Liver (tissue), 9 donors: ENCODE results near the gene PCGF2. TPM values are rescaled to one million over a fixed set of nuclear protein-coding genes. Genes with fewer than 3 reads are reported as not detected.

Experiments
- DNase-seq: peaks from one replicate; pipeline ENCODE4 v3.0.0-alpha.2; 2017; ENCODE audit warnings: low spot score
- H3K27ac ChIP-seq, 2 donors: one replicate each; pipeline ENCODE4 v1.7.0; 2013; ENCODE audit warnings: inconsistent platforms in 2 of 2, low read length in 2 of 2, control low read depth in 1 of 2, low read depth in 1 of 2, mild to moderate bottlenecking in 1 of 2
- H3K27me3 ChIP-seq, 4 donors: one replicate each; pipeline versions ENCODE4 v1.6.1 to v1.7.0; 2013; ENCODE audit warnings: low read length in 3 of 4, inconsistent platforms in 1 of 4, mild to moderate bottlenecking in 1 of 4, moderate library complexity in 1 of 4; ENCODE audit not compliant: control insufficient read depth in 4 of 4, insufficient read depth in 4 of 4
- H3K36me3 ChIP-seq, 4 donors: one replicate each; pipeline versions ENCODE4 v1.6.1 to v1.7.0; 2013; ENCODE audit warnings: low read length in 3 of 4, mild to moderate bottlenecking in 3 of 4, low read depth in 1 of 4, moderate library complexity in 1 of 4; ENCODE audit not compliant: control insufficient read depth in 4 of 4, insufficient read depth in 3 of 4
- H3K4me1 ChIP-seq, 4 donors: one replicate each; pipeline versions ENCODE4 v1.6.1 to v1.7.0; 2013; ENCODE audit warnings: low read length in 3 of 4, mild to moderate bottlenecking in 3 of 4, moderate library complexity in 1 of 4; ENCODE audit not compliant: control insufficient read depth in 4 of 4, insufficient read depth in 4 of 4
- H3K4me3 ChIP-seq, 3 donors: one replicate each; pipeline versions ENCODE4 v1.6.1 to v1.7.0; 2013; ENCODE audit warnings: low read length in 3 of 3, control low read depth in 1 of 3, low read depth in 1 of 3, mild to moderate bottlenecking in 1 of 3
- H3K9ac ChIP-seq, 2 donors: one replicate each; pipeline ENCODE4 v1.7.0; 2013; ENCODE audit warnings: low read length in 2 of 2, mild to moderate bottlenecking in 2 of 2, moderate library complexity in 2 of 2, control low read depth in 1 of 2, low read depth in 1 of 2
- H3K9me3 ChIP-seq, 4 donors: one replicate each; pipeline versions ENCODE4 v1.6.1 to v1.7.0; 2013; ENCODE audit warnings: low read length in 3 of 4; ENCODE audit not compliant: control insufficient read depth in 4 of 4
- ATF3 ChIP-seq: IDR thresholded peaks from 2 replicates; pipeline ENCODE4 v1.6.1; 2016; ENCODE audit warnings: antibody characterized with exemption
- EGR1 ChIP-seq, 2 donors: IDR thresholded peaks; 2 replicates each; pipeline ENCODE4 v1.6.1; 2016 to 2018; ENCODE audit warnings: antibody characterized with exemption in 2 of 2, low read depth in 2 of 2
- FOXA1 ChIP-seq: IDR thresholded peaks from 2 replicates; pipeline ENCODE4 v1.6.1; 2016; ENCODE audit warnings: antibody characterized with exemption
- FOXA2 ChIP-seq: IDR thresholded peaks from 2 replicates; pipeline ENCODE4 v1.6.1; 2016; ENCODE audit warnings: antibody characterized with exemption
- GABPA ChIP-seq, 2 donors: IDR thresholded peaks in 1 of 2; conservative IDR thresholded peaks in 1 of 2; 2 replicates each; pipeline ENCODE4 v1.6.1; 2016; ENCODE audit warnings: antibody characterized with exemption in 2 of 2, mild to moderate bottlenecking in 1 of 2, moderate library complexity in 1 of 2
- HNF4A ChIP-seq, 2 donors: conservative IDR thresholded peaks; 2 replicates each; pipeline ENCODE4 v1.6.1; 2016; ENCODE audit warnings: antibody characterized with exemption in 2 of 2, mild to moderate bottlenecking in 2 of 2
- HNF4G ChIP-seq: IDR thresholded peaks from 2 replicates; pipeline ENCODE4 v1.6.1; 2016; ENCODE audit warnings: antibody characterized with exemption
- JUND ChIP-seq, 2 donors: IDR thresholded peaks; 2 replicates each; pipeline ENCODE4 v1.6.1; 2016; ENCODE audit warnings: antibody characterized with exemption in 2 of 2
- MAX ChIP-seq: IDR thresholded peaks from 2 replicates; pipeline ENCODE4 v1.6.1; 2016; ENCODE audit warnings: antibody characterized with exemption
- NR2F2 ChIP-seq: IDR thresholded peaks from 2 replicates; pipeline ENCODE4 v1.6.1; 2016; ENCODE audit warnings: antibody characterized with exemption
- RAD21 ChIP-seq, 2 donors: IDR thresholded peaks; 2 replicates each; pipeline ENCODE4 v1.6.1; 2016; ENCODE audit warnings: antibody characterized with exemption in 2 of 2, mild to moderate bottlenecking in 2 of 2
- REST ChIP-seq: IDR thresholded peaks from 2 replicates; pipeline ENCODE4 v1.6.1; 2016; ENCODE audit warnings: antibody characterized with exemption, mild to moderate bottlenecking
- RXRA ChIP-seq, 2 donors: IDR thresholded peaks; 2 replicates each; pipeline ENCODE4 v1.6.1; 2017 to 2018; ENCODE audit warnings: antibody characterized with exemption in 2 of 2, mild to moderate bottlenecking in 1 of 2
- SP1 ChIP-seq: IDR thresholded peaks from 2 replicates; pipeline ENCODE4 v1.6.1; 2018; ENCODE audit warnings: antibody characterized with exemption, mild to moderate bottlenecking
- TAF1 ChIP-seq: conservative IDR thresholded peaks from 2 replicates; pipeline ENCODE4 v1.6.1; 2016; ENCODE audit warnings: antibody characterized with exemption, mild to moderate bottlenecking
- YY1 ChIP-seq: IDR thresholded peaks from 2 replicates; pipeline ENCODE4 v1.6.1; 2016; ENCODE audit warnings: antibody characterized with exemption, mild to moderate bottlenecking
- ZBTB33 ChIP-seq: IDR thresholded peaks from 2 replicates; pipeline ENCODE4 v1.6.1; 2016; ENCODE audit warnings: antibody characterized with exemption
- WGBS: extraction: QIAGEN DNeasy Blood & Tissue Kit; methylation state at CpG from one replicate; pipeline ENCODE4 v1.1.7; 2013; 5-methylcytosine and 5-hydroxymethylcytosine counted together
- polyA plus RNA-seq, 2 donors: library from polyadenylated mRNA; stranded (reverse) in 1 of 2; unstranded in 1 of 2; fragments of 200-250 nt in 1 of 2; fragments of >200 nt in 1 of 2; fragmentation: Nextera tagmentation in 1 of 2; extraction: Ambion mirVana in 1 of 2; gene quantifications; one replicate each; pipeline versions ENCODE4 v1.2.1 to v1.2.3, GENCODE V29; 2013 to 2015
- total RNA-seq, 2 donors: library from RNA; depleted of rRNA; stranded (reverse); fragments of >200 nt; gene quantifications; one replicate each; pipeline ENCODE4 v1.2.3, GENCODE V29; 2014
- donor health status: healthy.
- donor health status: healthy.
- donor health status: healthy.
- donor health status: healthy.
- donor health status: healthy.

The PCGF2 gene
- total and polyA plus RNA-seq, 4 donors, result 1.2 to 3.2 (median 1.8) TPM

GRCh38 chr17:38751808-38752307 lies 3.7 kb upstream of the PCGF2 start:
- no peaks in the 10 kb centered on the region for H3K27me3 ChIP-seq
- peak overlapping the region; percentile 89 to 94 for H3K27ac ChIP-seq
- H3K4me1 ChIP-seq, result peaks cover 13 to 52% (median 43%) of the 10 kb centered on the region in 4 donors
- peak overlapping the region; percentile 55 to 94 (median 86) for H3K4me3 ChIP-seq
- WGBS, result under 1% methylated on average over 44 of the region's 44 CpGs
- H3K9me3 ChIP-seq, result no peaks in the 10 kb centered on the region
- H3K9ac ChIP-seq, result peak overlapping the region; percentile 30 to 91
- TF ChIP-seq YY1 (peak; percentile 88), RAD21 (IDR thresholded peaks at IDR 0.05) (no peak), EGR1 (IDR thresholded peaks at IDR 0.05; ENCODE audit: low read depth in 2 of 2) (no peak), GABPA (IDR thresholded peaks at IDR 0.05 in 1 of 2, conservative IDR thresholded peaks at IDR 0.05 in 1 of 2) (no peak), RXRA (IDR thresholded peaks at IDR 0.05) (no peak), ATF3 (peak; percentile 100), HNF4G (no peak), JUND (IDR thresholded peaks at IDR 0.05) (no peak), REST (no peak), FOXA2 (no peak), NR2F2 (no peak), MAX (no peak), FOXA1 (no peak), TAF1 (no peak)
- H3K36me3 ChIP-seq, result peaks cover 1 to 11% (median 9%) of the 10 kb centered on the region in 4 donors
- DNase-seq, result peak; percentile 89

GRCh38 chr17:38751144-38751807 lies 3.1 kb upstream of the PCGF2 start:
- no peak for DNase-seq
- Histone ChIP-seq H3K4me3 (peak overlapping the region in 1 of 3 donors; percentile 55), H3K27ac (peak overlapping the region in 1 of 2 donors; percentile 94), H3K27me3 (no peaks in the 10 kb centered on the region), H3K36me3 (peaks cover under 1 to 11% (median 9%) of the 10 kb centered on the region in 4 donors), H3K9me3 (no peaks in the 10 kb centered on the region), H3K4me1 (peaks cover 14 to 53% (median 45%) of the 10 kb centered on the region in 4 donors), H3K9ac (peak overlapping the region in 1 of 2 donors; percentile 42)
- WGBS, result 6% methylated on average over 10 of the region's 10 CpGs
- TF ChIP-seq ATF3 (no peak), JUND (IDR thresholded peaks at IDR 0.05) (no peak), RAD21 (IDR thresholded peaks at IDR 0.05) (no peak), ZBTB33 (no peak), MAX (no peak), FOXA2 (no peak), SP1 (no peak), YY1 (no peak), REST (no peak), FOXA1 (no peak), HNF4A (conservative IDR thresholded peaks at IDR 0.05) (no peak), EGR1 (IDR thresholded peaks at IDR 0.05; ENCODE audit: low read depth in 2 of 2) (no peak), GABPA (IDR thresholded peaks at IDR 0.05 in 1 of 2, conservative IDR thresholded peaks at IDR 0.05 in 1 of 2) (no peak), TAF1 (no peak), HNF4G (no peak), RXRA (IDR thresholded peaks at IDR 0.05) (no peak), NR2F2 (no peak)
